Measurements from ENCODE around the gene B9D1.

B9D1 gene

GRCh38 chr17:19375732-19376131 is 13.2 kb upstream of the B9D1 start:
- DNase-seq: no peak

GRCh38 chr17:19374136-19374535 is 11.6 kb upstream of the B9D1 start:
- peak; percentile 13 for DNase-seq

GRCh38 chr17:19372866-19373504 is 10.5 kb upstream of the B9D1 start:
- peak; percentile 42 for DNase-seq

- DNase-seq: no peak
Observed at GRCh38 chr17:19372439-19372838, 9.9 kb upstream of the B9D1 start.

GRCh38 chr17:19372011-19372370 is 9.5 kb upstream of the B9D1 start:
- peak; percentile 57 for DNase-seq

- DNase-seq: peak; percentile 59
Observed at GRCh38 chr17:19371259-19372010, 8.9 kb upstream of the B9D1 start.

- DNase-seq: peak; percentile 65
Observed at GRCh38 chr17:19370493-19370960, 8.0 kb upstream of the B9D1 start.

GRCh38 chr17:19369846-19370492 is 7.4 kb upstream of the B9D1 start:
- no peak for DNase-seq

- no peak for DNase-seq
Observed at GRCh38 chr17:19369107-19369778, 6.7 kb upstream of the B9D1 start.

GRCh38 chr17:19368229-19368628 is 5.7 kb upstream of the B9D1 start:
- DNase-seq: no peak

- DNase-seq: no peak
Observed at GRCh38 chr17:19366637-19366972, 4.1 kb upstream of the B9D1 start.

- DNase-seq: no peak
Observed at GRCh38 chr17:19365833-19366636, 3.5 kb upstream of the B9D1 start.

GRCh38 chr17:19365499-19365817 is 2.9 kb upstream of the B9D1 start:
- no peak for DNase-seq

GRCh38 chr17:19364699-19365498 is 2.4 kb upstream of the B9D1 start:
- no peak for DNase-seq

GRCh38 chr17:19363460-19364035 is 1.0 kb upstream of the B9D1 start:
- no peak for DNase-seq

- no peak for DNase-seq
Observed at GRCh38 chr17:19363114-19363438, 553 bp upstream of the B9D1 start.

GRCh38 chr17:19361944-19362276 is 613 bp downstream of the B9D1 start:
- no peak for DNase-seq

GRCh38 chr17:19361326-19361725 is 1.2 kb downstream of the B9D1 start:
- no peak for DNase-seq

GRCh38 chr17:19360772-19361171 is 1.8 kb downstream of the B9D1 start:
- no peak for DNase-seq

- no peak for DNase-seq
Observed at GRCh38 chr17:19359856-19360255, 2.7 kb downstream of the B9D1 start.

GRCh38 chr17:19359151-19359550 is 3.4 kb downstream of the B9D1 start:
- DNase-seq: no peak

- DNase-seq: no peak
Observed at GRCh38 chr17:19357761-19358160, 4.8 kb downstream of the B9D1 start.
